Sigmoid colon (tissue), 4 donors: ENCODE results near the gene IGLL5.

Experiments
- POLR2AphosphoS5 ChIP-seq, 4 donors: sonication (generic); formaldehyde crosslinking; IDR thresholded peaks; one replicate each; pipeline ENCODE4 v1.6.1; 2017; ENCODE audit warnings: antibody characterized with exemption in 4 of 4
- TF ChIP-seq, protein P1 (sequence below), 4 experiments: fragments of 450-650 bp in 3 of 4; fragments of 200-600 bp in 1 of 4; IDR thresholded peaks; one replicate each; pipeline ENCODE4 v1.5.1; 2016 to 2019; ENCODE audit warnings: antibody characterized with exemption in 4 of 4, mild to moderate bottlenecking in 3 of 4, moderate library complexity in 2 of 4

DNA sequence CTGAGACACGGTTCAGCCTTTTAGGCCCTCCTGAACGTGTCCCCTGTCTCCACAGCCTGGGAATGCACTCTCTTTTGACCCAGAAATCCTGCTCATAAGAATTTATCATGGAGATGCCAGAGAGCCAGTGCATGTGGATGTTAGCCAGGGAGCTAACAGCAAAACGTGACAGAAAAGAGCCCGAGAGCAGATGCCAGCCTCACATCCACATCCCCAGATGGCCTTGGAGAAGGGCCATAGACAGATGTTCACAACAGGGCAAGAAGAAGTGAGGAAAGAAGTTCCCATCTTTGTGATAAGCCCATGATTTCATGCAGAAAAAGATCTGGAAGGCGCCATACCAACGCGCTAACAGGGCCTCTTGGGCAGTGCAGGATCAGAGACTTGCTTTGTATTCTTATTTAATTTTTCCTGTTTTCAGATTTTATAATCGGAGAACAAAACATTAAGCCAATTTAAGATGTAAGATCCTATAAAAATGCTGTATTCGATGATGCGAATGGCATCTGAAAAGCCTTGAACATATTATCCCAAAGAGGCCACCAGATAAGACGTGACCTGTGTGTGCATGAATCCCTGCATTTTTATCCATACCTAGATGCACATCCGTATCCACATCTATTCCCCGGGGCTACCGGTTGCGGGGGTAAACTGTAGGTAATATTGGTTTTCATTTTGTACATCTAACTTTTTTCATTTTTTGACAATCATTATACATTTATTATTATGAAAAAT lies 48.7 kb downstream of the IGLL5 start:
- TF ChIP-seq POLR2AphosphoS5 (IDR thresholded peaks at IDR 0.05) = no peak
- TF ChIP-seq, protein P1, sequence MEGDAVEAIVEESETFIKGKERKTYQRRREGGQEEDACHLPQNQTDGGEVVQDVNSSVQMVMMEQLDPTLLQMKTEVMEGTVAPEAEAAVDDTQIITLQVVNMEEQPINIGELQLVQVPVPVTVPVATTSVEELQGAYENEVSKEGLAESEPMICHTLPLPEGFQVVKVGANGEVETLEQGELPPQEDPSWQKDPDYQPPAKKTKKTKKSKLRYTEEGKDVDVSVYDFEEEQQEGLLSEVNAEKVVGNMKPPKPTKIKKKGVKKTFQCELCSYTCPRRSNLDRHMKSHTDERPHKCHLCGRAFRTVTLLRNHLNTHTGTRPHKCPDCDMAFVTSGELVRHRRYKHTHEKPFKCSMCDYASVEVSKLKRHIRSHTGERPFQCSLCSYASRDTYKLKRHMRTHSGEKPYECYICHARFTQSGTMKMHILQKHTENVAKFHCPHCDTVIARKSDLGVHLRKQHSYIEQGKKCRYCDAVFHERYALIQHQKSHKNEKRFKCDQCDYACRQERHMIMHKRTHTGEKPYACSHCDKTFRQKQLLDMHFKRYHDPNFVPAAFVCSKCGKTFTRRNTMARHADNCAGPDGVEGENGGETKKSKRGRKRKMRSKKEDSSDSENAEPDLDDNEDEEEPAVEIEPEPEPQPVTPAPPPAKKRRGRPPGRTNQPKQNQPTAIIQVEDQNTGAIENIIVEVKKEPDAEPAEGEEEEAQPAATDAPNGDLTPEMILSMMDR (IDR thresholded peaks at IDR 0.05) = no peak
